ELR (cell line): ENCODE measurements around the gene SKAP2.
A peak's percentile ranks its signal among the peaks of the same experiment; 100 is the strongest.

ENCODE experiments used
- DNase-seq: peaks from one replicate; pipeline ENCODE4 v3.0.0-alpha.2; 2015; ENCODE audit warnings: low read depth

The SKAP2 gene

GRCh38 chr7:26633557-26633956 is 230.8 kb downstream of the SKAP2 start:
- no peak for DNase-seq

GRCh38 chr7:26631601-26632000 is 232.8 kb downstream of the SKAP2 start:
- no peak for DNase-seq

GRCh38 chr7:26630941-26631580 is 233.3 kb downstream of the SKAP2 start:
- no peak for DNase-seq

GRCh38 chr7:26630361-26630760 is 234.0 kb downstream of the SKAP2 start:
- DNase-seq: no peak

GRCh38 chr7:26629696-26630095 is 234.7 kb downstream of the SKAP2 start:
- DNase-seq: no peak

- DNase-seq: no peak
Observed at GRCh38 chr7:26627891-26628341, 236.5 kb downstream of the SKAP2 start.

- DNase-seq: no peak
Observed at GRCh38 chr7:26627221-26627620, 237.2 kb downstream of the SKAP2 start.

GRCh38 chr7:26626687-26627086 is 237.7 kb downstream of the SKAP2 start:
- no peak for DNase-seq

- no peak for DNase-seq
Observed at GRCh38 chr7:26626156-26626555, 238.2 kb downstream of the SKAP2 start.

- DNase-seq: no peak
Observed at GRCh38 chr7:26625286-26625685, 239.1 kb downstream of the SKAP2 start.

- DNase-seq: no peak
Observed at GRCh38 chr7:26624839-26625238, 239.6 kb downstream of the SKAP2 start.

GRCh38 chr7:26624431-26624830 is 240.0 kb downstream of the SKAP2 start:
- DNase-seq: no peak

GRCh38 chr7:26620352-26620751 is 244.0 kb downstream of the SKAP2 start:
- peak; percentile 44 for DNase-seq

- DNase-seq: no peak
Observed at GRCh38 chr7:26619348-26619984, 244.9 kb downstream of the SKAP2 start.

GRCh38 chr7:26618898-26619297 is 245.5 kb downstream of the SKAP2 start:
- DNase-seq: no peak

GRCh38 chr7:26618449-26618848 is 245.9 kb downstream of the SKAP2 start:
- no peak for DNase-seq
